Smooth muscle cell of the brain vasculature (primary cell): ENCODE measurements around the gene FANCI.

Experiments
- DNase-seq: peaks from one replicate; pipeline ENCODE4 v3.0.0-alpha.2; 2012; ENCODE audit warnings: low read depth, low spot score

FANCI gene

DNA sequence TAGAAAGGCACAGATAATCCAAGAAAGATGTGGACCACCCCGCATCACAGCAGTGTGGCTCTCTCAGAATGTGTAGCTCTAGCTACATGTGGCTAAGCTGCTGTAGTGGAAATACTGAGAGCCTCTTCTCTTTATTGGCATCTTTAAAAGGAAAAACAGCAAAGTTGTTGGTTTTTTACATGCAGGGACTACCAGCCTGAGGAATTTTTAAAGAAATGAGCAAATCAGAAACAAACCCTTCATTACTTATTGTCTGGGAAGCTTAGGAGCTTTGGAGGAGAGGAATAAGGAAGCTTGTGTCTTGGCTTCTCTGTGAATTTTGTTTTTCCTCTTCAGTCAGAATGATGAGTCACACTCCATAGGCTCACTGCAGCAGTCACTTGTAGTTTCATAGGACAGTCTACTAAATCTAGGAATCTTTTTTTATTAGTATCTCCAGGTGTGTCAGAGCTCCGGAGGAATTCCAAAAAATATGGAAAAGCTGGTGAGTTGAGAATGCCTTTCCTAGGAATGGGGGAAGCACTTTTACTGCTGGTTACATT, 63.3 kb downstream of the FANCI start:
- no peak for DNase-seq

DNA sequence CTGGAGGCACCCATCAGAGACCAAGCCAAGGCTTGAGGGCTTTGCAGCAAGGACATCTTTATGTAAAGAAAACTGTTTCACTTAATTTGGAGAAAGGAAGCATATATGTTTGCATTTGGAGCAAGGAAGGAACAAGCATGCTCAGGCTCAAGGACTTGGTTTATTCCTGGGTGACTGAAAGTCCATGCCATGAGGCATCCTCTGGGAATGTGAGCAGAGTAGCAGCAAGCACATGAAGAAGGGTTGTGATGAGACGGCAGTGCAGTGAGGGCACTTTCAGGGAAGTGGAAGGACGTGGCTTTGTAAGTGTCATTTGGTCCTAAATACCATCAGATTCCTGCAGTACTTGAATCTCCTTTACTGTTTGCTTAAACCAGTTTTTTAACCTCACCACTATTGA, 64.0 kb downstream of the FANCI start:
- no peak for DNase-seq

DNA sequence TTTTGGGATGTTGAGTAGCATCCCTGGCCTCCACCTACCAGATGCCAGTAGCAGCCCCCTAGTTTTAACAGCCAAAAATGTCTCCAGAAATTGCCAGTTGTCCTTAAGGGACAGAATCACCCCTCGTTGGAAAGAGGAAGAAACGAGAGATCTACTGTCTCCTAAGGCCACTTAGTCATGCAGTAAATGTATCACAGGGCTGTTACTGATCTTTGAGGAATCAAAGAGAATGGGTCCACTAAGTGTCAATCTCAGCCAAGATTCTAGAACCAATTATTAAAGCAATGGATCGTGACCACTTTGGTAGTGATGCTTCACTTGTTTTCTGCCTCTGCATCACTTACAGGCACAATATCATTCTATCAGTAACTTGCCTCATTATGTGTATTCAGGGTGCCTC, 64.5 kb downstream of the FANCI start:
- DNase-seq: no peak

DNA sequence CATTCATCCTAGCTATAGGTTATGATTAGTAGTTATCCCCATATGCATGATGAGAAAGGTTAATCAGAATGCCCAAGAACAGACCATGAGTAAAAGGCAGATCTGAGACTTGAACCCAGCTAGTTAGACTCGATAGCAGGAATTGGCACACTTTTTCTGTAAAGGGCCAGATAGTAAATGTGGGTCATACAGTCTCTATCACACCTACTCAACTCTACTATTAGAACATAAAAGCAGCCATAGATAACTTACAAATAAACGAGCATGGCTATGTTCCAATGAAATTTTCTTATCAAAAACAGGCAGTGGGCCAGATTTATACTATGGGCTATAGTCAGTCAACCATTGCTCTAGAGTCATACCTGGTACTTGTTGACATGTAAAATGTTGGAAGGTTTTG, 66.2 kb downstream of the FANCI start:
- DNase-seq: no peak

DNA sequence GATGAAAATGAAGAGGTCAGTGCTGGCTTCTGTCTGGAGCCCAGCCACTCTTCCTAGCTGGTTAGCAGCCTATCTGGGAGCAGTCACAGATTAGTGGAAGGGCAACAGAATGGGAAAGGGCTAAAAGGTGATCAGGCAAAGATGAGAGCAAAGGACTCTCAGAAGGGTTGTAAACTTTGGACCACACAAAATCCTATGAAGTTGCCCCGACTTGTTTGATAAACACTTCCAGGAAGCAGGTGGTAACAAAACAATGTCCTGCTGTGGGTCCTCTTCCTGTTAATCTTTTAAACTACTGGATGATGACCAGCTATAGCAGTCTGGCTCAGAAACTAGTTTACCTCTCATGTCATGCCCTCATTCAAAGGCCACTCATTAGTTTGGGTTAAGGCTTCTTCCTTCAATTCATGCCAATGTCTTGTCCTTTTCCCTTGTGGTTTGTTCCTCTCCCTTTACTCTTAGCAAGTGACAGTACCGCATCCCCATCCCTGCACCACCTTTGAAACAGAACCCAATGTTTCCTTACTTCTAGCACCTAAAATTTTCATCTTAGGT, 71.7 kb downstream of the FANCI start:
- no peak for DNase-seq

DNA sequence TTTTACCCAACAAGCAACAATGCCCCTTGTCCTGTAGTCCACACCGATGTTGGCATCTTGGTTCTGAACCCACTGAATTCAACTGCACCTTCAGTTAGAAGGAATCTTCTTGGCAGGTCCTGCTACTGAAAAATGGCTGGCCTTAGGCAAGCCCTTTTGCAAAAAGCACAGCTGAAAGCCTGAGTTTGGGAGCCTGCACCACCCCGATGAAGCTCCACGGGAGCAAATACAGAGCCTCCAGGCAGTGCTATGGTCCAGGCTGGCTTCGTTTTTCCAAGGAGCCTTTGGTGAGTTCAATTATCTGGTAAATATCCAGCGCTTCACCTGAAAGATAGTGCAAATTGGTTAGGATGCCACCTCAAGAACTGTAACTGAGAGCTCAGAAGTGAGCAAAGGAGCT, 72.7 kb downstream of the FANCI start:
- DNase-seq: no peak

DNA sequence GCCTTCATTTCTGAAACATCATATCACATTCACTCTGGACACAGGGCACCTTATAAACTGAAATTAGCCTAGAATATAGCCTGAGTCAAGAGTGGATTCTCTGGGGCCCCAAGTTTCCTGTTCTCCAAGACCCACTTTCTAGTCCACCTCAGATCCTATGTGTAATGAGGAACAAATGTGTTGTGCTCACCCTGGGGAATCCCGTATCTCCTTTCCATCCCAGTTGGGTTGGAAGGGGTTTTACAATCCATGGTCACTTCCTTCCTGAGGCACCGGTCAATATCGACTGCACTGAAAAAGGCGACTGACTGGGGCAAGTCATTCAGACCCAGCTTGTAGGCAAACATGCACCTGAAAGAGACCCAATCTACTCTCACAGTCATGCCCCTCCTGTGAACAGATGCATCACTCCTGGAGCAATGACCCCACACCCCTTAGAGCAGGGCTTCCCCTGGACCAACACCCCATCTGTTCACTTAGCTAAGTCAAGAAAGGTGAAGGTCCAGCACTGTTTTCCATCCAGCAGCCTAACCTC, 73.5 kb downstream of the FANCI start:
- no peak for DNase-seq

DNA sequence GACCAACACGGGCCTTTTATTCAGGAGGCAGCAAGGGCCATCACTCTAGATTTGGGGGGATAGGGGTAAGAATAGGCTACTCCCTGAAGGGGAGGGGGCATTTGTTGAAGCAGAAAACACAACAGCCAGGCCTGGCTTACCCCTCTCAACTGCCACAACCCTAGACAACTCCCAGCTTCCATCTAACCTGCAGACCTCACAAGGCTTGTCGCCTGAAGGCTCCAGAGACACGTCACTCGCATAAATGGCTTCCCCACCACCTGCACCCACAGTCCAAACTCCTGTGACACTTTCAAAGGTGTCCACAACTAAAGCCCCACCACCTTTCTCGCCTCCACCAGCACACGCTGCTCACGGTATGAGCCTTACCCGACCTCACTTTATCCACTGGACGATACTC, 75.9 kb downstream of the FANCI start:
- DNase-seq: no peak

DNA sequence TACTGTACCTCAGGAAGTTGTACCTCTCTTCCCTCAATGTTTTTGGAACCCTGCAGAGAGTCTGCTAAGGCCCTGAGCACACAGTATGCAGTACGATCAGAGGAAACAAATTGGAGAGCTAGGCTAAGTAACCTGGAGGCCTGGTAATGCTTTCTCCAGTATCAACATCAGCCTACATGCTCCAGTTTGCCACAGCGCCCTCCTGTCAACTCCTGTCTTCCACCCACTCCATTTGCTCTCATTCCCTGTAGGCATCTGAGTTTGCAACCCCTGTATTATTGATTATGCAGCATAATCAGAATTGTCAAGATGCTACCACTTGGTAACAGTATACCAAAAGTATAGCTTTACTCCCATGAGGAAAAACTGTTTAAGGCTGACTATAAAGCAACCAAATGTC, 76.4 kb downstream of the FANCI start:
- no peak for DNase-seq

DNA sequence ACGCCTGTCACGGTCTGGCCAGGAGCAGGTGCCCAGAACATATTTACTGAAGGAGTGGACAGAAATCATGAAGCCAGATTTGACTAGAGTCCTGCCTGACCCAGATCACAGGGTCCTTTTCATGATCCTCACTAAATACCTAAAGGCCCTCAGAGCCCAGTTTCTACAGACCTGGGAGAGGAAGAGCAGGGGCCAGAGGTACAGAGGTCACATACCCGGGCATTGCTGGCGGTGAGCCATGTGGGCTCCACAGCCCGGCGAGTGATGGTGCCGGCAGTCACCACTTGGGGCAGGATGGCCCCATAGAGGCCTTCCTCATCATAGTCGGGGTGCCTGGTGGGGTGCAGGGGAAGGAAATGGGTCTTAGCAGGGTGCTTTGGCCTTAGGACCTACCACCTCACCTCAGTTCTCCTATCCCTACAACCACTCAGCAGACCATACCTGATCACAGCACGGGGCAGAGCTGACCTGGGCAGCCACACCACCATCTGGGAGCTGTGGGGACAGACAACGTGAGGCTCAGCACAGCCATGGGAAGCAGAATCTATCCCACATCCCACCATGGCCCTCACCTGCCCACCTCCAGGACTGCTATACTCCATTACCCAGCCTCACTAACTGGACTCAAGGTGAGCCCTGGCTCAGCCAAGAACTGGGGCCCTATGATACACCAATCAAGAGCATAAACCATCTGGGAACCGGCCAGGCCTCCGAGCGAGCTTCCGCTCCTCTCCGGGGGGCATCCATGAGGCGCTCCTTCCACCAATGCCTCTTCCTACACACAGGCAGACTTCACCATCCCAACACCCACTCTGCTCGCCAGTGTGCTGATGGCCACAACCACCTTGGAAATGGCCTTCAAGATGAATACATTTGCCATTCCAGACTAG, 78.0 kb downstream of the FANCI start:
- DNase-seq: no peak

DNA sequence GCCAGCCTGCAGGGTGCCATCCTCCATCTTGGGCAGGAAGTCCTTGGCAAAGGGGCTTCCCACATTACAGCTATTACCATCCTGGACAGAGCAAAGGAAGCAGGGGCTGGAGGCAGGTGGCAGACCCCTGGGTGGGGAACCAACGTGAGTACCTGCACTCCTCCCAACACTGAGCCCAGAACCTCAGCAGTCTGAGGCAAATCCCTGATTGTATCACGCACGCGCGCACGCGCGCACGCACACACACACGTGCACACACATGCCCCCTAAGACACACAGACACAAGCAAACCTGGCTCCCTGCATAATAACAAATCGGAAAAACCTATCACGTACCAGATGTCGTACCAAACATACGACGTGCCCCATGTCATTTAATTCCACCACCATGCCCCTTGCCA, 79.0 kb downstream of the FANCI start:
- DNase-seq: no peak

DNA sequence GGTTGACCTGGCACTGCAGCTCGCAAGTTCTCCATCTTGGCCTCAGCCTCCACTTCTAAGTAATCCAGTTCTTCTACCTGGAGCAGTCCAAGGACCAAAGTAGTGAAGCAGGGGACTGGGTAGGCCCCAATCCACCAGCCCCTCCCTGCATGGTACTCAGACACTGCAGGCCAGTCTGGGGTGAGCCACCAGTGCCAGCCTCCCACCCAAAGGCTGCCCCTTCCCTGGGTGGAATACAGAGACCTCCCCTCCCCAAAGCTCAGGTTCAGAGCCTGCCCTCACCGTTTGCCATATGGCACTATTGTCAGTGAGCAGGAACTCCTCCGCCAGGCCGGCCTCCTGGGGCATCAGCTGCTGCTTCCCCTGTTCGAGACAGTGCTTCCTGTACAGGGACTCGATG, 80.0 kb downstream of the FANCI start:
- no peak for DNase-seq

DNA sequence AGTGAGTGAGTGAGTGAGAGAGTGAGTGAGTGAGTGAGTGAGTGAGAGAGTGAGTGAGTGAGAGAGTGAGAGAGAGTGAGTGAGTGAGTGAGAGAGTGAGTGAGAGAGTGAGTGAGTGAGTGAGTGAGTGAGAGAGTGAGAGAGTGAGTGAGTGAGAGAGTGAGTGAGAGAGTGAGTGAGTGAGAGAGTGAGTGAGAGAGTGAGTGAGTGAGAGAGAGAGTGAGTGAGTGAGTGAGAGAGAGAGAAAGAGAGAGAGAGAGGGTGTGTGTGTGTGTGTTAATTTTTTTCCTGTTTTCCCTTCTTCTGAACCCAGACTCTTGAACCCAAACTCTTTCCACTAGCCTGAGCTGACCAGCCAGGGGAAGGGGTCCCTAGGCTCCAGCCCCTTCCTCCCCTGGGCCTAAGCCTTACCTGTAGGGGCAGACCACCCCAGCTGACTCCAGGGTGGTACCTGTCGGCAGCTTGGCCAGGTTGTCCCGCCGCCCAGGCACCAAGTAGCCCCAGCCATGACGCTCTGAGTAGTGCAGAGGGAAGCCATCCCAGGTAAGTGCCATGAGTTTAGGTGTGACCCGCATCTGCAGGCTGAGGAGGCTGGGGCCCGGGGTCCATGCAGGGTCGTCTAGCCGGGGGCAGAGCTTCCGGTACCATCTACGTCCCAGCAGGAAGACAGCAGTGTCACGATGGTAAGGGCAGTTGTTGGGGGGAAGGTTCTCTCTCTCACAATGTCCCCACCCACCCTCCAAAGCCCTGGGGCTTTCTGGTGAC, 81.4 kb downstream of the FANCI start:
- DNase-seq: no peak

DNA sequence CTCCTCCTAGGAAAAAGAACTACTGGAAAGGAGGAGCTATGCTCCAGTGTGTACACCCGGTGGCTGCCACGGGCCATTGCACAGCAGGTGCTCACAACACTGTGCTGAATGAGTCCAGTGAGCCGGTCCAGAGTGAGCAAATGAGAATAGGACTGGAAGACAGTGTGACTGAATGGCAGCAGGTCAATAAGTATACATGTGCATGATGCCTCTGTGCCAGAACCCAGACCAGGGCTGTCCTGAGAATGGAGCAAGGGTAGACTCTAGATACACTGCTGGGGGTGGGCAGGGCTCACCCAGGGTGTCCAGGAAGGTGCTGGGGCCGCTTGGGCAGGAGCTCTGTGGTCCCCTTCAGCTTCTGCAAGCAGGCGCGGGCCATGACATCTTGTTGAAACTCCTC, 82.5 kb downstream of the FANCI start:
- DNase-seq: no peak

DNA sequence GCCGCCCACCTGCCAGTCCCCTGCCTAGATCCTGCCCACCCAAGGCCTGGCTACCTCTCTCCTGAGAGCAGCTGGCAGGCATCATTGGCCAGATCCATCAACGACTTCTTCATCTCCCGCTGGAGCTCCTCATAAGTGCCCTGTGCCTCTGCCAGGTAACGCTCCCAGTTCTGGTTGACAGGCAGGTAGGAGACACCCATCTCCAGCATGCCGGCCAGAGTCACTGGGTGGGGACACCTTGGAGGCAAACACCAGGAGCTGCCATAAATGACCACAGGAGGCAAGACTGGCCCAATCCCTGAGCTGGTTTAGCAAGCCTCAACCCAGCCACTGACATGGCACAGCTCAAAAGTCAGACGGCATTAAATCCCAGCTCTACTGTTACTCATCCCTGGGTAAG, 83.3 kb downstream of the FANCI start:
- no peak for DNase-seq

DNA sequence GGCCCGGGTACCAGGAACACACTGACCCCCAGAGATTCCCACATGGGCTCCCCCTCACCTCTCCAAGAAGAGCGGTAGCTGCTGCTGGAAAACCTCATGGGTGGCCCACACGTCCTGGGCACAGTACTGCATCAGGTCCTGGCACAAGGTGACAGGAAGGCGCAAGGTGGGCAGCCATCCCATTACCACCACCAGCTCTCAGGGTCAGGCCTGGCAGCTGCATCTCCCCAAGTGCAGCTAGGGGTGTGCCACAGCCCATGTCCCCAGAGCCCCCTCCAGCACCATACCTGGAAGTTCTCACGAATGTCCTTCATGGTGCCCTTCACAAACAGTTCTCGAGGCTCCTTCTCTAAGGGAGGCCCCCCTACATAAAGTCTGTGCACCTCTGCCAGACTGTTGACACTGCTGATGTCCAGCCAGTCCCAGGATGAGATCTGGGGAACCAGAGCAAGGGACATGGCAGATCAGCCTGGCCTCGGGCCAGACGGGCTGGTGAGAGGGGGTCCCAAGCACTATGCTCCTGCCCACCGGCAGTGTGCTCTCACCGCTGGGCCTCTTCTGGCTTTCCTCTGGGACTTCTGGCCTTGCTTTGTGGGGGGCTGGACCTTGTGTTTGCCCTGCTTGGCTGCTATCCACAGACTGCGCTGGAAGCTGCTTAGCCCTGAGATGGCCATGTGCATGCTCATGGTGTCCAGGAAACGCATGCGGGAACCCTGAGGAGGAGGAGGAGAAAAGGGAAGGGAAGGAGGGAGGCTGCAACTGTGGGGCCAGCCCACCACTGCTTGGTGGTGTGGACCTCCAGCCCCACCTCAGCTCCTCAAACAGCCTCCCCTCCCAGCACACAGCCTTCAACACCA, 84.8 kb downstream of the FANCI start:
- DNase-seq: no peak

DNA sequence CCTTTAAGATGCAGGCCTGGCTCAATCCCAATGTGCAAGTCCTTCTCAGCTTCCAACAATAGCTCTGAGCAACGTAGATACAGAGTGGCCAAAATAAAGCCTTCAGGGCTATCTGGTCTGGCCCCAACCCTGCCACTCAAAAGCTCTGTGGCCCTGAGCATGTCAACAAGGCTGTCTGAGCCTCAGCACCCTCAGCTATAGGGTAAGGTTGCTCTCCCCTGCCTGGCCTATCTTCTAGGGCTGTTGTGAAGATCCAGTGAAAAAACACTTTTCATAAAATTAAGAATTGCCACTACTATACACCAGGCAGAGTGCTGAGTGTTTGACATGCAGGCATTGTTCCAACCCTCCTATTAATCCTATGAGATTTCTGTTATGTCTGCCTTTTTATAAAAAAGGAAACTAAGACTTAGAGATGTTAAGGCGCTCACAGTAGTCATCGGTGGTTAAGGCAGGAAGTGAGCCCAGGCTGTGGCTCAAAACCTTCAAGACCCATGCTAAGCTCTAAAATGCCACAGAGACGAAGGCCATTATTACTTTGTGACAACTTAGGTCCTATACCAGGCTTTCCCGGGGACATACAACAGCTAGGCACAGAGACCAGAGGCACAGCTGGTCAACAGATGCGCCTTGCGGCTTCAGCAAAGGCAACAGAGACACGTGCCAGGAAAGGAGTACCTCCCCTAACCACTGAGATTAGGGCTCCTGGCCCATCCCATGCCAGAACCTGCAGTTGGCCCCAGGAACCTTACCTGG, 85.7 kb downstream of the FANCI start:
- DNase-seq: no peak

DNA sequence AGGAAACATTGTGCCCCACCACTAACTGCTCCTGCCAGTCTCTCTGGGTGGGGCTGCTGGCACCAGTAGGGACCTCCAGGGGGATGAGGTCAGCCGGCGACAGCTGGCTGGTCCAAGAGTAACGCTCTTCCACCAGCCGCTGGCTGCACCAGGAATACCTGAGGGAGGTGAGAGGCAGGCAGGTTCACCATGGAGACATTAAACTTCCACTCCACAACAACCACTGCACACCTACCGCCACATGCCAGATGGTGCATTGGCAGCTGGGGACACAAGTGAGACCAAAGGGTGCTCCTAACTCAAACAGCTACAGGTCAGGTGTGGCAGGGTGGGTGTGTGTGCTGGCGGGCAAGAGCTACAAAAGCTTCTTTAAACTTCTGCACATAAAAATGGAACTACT, 86.3 kb downstream of the FANCI start:
- no peak for DNase-seq

DNA sequence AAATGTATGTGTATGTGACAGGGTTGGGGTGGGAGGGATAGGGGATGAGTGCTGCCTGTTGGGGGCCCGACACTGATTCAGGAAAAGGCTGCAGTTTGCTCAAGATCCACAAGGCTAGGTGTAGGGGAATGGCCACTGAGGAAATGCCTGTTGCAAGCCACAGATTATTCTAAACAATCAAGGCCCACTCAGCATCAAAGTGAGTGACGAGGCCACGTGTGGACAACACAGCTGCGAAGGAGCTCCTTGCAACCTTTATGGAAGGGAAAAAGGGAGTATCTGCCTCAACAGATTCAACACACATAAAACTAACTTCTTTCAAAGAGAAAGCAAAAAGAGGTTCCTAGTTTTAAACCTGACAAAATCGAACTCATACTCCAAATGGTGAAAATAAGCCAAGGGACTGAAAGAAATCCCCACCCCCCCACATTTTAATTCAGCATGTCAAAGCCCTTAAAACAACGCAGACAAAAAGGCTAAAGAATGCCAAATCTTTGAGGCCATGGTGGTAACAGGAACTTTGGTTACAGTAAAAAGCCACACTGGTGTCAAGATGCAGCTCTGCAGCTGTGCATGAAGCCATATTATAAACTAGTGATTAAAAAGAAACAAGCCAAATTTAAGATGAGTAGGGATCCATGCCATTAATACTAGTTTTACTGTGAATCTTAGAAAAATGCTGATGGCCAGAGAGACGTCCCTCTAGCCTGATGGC, 87.3 kb downstream of the FANCI start:
- DNase-seq: no peak

DNA sequence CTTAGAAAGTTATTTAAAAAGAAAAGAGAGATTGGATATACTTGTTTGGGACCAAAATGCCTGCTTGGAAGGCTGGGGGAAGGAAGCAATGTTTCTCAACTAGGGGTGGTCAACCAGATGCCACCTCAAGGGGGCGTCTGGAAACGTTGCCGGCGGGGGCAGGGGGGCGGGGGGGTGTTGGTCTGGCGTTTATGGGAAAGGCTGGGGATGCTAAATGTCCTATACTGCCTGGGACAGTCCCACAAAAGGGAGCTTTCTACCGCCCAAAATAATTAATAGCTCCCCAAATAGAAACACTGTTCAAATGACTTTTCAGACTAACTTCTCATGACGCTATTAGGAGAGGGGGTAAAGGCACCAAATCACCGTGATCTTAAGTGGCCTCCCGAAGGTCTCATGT, 88.7 kb downstream of the FANCI start:
- DNase-seq: no peak
